ENCODE results near the gene MYCT1. TPM values are rescaled to one million over a fixed set of nuclear protein-coding genes. Genes with fewer than 3 reads are reported as not detected.

The MYCT1 gene
- total and polyA plus RNA-seq, 2 experiments from 2014 or later: 1.9 to 2.5 TPM

DNA sequence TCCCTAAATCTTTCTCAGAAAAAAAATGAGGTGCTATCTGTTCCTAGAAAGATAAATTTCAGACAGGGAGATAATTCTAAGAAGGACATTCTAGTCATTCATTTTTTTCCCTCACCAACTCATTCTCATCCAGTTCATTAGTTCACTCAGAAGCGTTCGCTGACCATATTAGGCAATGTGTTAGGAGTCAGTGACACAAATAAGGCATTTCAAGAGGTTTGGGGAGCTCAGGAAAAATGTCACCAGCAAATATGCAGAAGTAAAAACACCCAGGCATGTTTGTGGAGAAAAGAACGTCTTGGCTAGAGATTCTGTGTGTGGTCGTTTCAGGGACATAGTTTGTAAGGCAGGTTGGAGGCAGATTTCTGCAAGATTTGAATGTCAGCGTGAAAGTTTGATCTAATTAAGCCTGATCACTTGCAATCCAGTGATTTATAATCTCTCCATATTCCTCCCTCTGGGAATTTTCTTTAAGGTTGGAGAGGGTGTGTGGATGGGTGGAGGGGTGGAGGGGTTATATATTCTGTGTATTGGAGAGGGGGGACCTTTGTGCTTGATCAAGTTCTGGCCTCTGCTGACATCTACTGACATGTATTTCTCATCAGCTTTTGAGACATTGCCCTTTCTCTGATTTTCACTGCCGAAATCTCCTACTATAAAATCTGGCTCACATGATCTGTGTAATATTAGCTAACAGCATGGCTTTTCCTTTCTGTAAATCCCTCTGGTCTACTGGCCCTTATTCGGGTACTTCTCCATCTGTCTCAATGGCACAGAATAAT is 3.6 kb downstream of the MYCT1 start:
- Mint-ChIP-seq H3K36me3 (ENCODE audit: low read depth) (no peaks in the 10 kb centered on the region), H3K4me3 (no peak overlapping the region), H3K27me3 (ENCODE audit: insufficient read depth, low read depth, poor library complexity) (peaks cover 1% of the 10 kb centered on the region), H3K4me1 (peaks cover 9% of the 10 kb centered on the region), H3K27ac (peak overlapping the region; percentile 75), H3K9me3 (no peaks in the 10 kb centered on the region)
- DNase-seq (ENCODE audit: low spot score) (peak; percentile 29), ATAC-seq (peak; percentile 90)
- Histone ChIP-seq H3K27ac (ENCODE audit: low read depth) (no peak overlapping the region), H3K36me3 (ENCODE audit: insufficient read depth) (no peaks in the 10 kb centered on the region), H3K79me2 (replicated peaks; ENCODE audit: insufficient read depth) (no peaks in the 10 kb centered on the region), H3K4me1 (ENCODE audit: insufficient read depth) (peaks cover 18% of the 10 kb centered on the region), H3K4me2 (no peak overlapping the region), H3K9me2 (ENCODE audit: insufficient read depth) (no peaks in the 10 kb centered on the region), H3K4me3 (no peak overlapping the region), H3K27me3 (ENCODE audit: insufficient read depth) (no peaks in the 10 kb centered on the region), H4K20me1 (replicated peaks; ENCODE audit: insufficient read depth) (no peaks in the 10 kb centered on the region), H2AFZ (peak overlapping the region; percentile 20; the same call in 1 of the 2 replicates), H3F3A (replicated peaks; ENCODE audit: low read depth) (no peaks in the 10 kb centered on the region)
- TF ChIP-seq, protein P1, sequence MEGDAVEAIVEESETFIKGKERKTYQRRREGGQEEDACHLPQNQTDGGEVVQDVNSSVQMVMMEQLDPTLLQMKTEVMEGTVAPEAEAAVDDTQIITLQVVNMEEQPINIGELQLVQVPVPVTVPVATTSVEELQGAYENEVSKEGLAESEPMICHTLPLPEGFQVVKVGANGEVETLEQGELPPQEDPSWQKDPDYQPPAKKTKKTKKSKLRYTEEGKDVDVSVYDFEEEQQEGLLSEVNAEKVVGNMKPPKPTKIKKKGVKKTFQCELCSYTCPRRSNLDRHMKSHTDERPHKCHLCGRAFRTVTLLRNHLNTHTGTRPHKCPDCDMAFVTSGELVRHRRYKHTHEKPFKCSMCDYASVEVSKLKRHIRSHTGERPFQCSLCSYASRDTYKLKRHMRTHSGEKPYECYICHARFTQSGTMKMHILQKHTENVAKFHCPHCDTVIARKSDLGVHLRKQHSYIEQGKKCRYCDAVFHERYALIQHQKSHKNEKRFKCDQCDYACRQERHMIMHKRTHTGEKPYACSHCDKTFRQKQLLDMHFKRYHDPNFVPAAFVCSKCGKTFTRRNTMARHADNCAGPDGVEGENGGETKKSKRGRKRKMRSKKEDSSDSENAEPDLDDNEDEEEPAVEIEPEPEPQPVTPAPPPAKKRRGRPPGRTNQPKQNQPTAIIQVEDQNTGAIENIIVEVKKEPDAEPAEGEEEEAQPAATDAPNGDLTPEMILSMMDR (conservative IDR thresholded peaks at IDR 0.05; ENCODE audit: low read depth in 2 of 2): peak; percentile 45 to 71
- no peak for TF ChIP-seq CREB1 (CRISPR knock-in tag; IDR thresholded peaks at IDR 0.05; ENCODE audit: low read depth)

DNA sequence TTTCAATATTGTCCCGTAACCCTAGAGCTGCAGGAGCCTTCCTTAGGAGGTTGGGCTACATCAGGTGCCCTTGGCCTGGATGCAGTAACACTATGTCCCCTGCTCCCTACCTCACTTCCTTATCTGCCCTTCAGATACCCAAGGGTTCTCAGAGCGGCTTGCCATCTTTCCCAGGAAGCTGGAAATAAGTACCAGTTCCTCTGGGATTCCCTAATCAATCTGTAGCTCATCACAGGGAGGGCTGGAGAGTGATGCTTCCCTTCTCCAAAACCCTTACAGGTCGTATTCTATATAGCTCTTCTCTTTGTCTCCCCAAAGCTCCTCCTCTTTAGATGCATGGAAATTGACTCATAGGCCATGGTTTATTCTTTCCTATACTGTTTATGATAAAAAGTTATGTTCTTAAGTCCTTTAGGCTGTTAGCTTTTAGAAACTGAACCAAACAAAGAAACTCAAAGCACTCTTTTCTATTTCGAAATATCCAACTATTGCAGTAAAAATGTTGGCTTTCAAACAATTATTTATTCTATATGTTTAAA is 4.2 kb downstream of the MYCT1 start:
- Mint-ChIP-seq H3K4me3 (no peak overlapping the region), H3K4me1 (peaks cover 9% of the 10 kb centered on the region), H3K27me3 (ENCODE audit: insufficient read depth, low read depth, poor library complexity) (peaks cover 1% of the 10 kb centered on the region), H3K9me3 (no peaks in the 10 kb centered on the region), H3K27ac (0 out of 2 replicates have a peak overlapping the region, but pooled peaks have one; percentile 17), H3K36me3 (ENCODE audit: low read depth) (no peaks in the 10 kb centered on the region)
- Histone ChIP-seq H4K20me1 (replicated peaks; ENCODE audit: insufficient read depth) (no peaks in the 10 kb centered on the region), H2AFZ (peak overlapping the region; percentile 20; the same call in 1 of the 2 replicates), H3K4me2 (no peak overlapping the region), H3K27me3 (ENCODE audit: insufficient read depth) (no peaks in the 10 kb centered on the region), H3K27ac (ENCODE audit: low read depth) (no peak overlapping the region), H3K4me1 (ENCODE audit: insufficient read depth) (peaks cover 18% of the 10 kb centered on the region), H3K9me2 (ENCODE audit: insufficient read depth) (no peaks in the 10 kb centered on the region), H3K79me2 (replicated peaks; ENCODE audit: insufficient read depth) (no peaks in the 10 kb centered on the region), H3F3A (replicated peaks; ENCODE audit: low read depth) (no peaks in the 10 kb centered on the region), H3K36me3 (ENCODE audit: insufficient read depth) (no peaks in the 10 kb centered on the region), H3K4me3 (no peak overlapping the region)
- DNase-seq (ENCODE audit: low spot score) (no peak), ATAC-seq (peak; percentile 73)
- TF ChIP-seq CREB1 (CRISPR knock-in tag; IDR thresholded peaks at IDR 0.05; ENCODE audit: low read depth): no peak
- no peak for TF ChIP-seq EZH2 (IDR thresholded peaks at IDR 0.05; ENCODE audit: low read depth, unreplicated experiment)
- no peak for TF ChIP-seq STAT1 (IDR thresholded peaks at IDR 0.05; ENCODE audit: unreplicated experiment)
- no peak for TF ChIP-seq EZH2phosphoT487 (IDR thresholded peaks at IDR 0.05; ENCODE audit: unreplicated experiment)
- TF ChIP-seq NANOG (IDR thresholded peaks at IDR 0.05; ENCODE audit: borderline replicate concordance): no peak
- TF ChIP-seq, protein P2, sequence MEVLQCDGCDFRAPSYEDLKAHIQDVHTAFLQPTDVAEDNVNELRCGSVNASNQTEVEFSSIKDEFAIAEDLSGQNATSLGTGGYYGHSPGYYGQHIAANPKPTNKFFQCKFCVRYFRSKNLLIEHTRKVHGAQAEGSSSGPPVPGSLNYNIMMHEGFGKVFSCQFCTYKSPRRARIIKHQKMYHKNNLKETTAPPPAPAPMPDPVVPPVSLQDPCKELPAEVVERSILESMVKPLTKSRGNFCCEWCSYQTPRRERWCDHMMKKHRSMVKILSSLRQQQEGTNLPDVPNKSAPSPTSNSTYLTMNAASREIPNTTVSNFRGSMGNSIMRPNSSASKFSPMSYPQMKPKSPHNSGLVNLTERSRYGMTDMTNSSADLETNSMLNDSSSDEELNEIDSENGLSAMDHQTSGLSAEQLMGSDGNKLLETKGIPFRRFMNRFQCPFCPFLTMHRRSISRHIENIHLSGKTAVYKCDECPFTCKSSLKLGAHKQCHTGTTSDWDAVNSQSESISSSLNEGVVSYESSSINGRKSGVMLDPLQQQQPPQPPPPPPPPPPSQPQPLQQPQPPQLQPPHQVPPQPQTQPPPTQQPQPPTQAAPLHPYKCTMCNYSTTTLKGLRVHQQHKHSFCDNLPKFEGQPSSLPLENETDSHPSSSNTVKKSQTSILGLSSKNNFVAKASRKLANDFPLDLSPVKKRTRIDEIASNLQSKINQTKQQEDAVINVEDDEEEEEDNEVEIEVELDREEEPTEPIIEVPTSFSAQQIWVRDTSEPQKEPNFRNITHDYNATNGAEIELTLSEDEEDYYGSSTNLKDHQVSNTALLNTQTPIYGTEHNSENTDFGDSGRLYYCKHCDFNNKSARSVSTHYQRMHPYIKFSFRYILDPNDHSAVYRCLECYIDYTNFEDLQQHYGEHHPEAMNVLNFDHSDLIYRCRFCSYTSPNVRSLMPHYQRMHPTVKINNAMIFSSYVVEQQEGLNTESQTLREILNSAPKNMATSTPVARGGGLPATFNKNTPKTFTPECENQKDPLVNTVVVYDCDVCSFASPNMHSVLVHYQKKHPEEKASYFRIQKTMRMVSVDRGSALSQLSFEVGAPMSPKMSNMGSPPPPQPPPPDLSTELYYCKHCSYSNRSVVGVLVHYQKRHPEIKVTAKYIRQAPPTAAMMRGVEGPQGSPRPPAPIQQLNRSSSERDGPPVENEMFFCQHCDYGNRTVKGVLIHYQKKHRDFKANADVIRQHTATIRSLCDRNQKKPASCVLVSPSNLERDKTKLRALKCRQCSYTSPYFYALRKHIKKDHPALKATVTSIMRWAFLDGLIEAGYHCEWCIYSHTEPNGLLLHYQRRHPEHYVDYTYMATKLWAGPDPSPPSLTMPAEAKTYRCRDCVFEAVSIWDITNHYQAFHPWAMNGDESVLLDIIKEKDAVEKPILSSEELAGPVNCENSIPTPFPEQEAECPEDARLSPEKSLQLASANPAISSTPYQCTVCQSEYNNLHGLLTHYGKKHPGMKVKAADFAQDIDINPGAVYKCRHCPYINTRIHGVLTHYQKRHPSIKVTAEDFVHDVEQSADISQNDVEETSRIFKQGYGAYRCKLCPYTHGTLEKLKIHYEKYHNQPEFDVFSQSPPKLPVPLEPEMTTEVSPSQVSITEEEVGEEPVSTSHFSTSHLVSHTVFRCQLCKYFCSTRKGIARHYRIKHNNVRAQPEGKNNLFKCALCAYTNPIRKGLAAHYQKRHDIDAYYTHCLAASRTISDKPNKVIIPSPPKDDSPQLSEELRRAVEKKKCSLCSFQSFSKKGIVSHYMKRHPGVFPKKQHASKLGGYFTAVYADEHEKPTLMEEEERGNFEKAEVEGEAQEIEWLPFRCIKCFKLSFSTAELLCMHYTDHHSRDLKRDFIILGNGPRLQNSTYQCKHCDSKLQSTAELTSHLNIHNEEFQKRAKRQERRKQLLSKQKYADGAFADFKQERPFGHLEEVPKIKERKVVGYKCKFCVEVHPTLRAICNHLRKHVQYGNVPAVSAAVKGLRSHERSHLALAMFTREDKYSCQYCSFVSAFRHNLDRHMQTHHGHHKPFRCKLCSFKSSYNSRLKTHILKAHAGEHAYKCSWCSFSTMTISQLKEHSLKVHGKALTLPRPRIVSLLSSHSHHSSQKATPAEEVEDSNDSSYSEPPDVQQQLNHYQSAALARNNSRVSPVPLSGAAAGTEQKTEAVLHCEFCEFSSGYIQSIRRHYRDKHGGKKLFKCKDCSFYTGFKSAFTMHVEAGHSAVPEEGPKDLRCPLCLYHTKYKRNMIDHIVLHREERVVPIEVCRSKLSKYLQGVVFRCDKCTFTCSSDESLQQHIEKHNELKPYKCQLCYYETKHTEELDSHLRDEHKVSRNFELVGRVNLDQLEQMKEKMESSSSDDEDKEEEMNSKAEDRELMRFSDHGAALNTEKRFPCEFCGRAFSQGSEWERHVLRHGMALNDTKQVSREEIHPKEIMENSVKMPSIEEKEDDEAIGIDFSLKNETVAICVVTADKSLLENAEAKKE (CRISPR knock-in tag; IDR thresholded peaks at IDR 0.05): no peak
- TF ChIP-seq ZNF331 (CRISPR knock-in tag; IDR thresholded peaks at IDR 0.05; ENCODE audit: low read depth): no peak
- TF ChIP-seq JUNB (IDR thresholded peaks at IDR 0.05; ENCODE audit: unreplicated experiment): no peak
- TF ChIP-seq, protein P1 (conservative IDR thresholded peaks at IDR 0.05; ENCODE audit: low read depth in 2 of 2): no peak
